GM21576 (cell line): Measurements from ENCODE around the gene CNGA3.
A peak's percentile ranks its signal among the peaks of the same experiment; 100 is the strongest.

ENCODE experiments used
- ATAC-seq: cut with Tn5 transposase; IDR thresholded peaks from one replicate; pipeline ENCODE4 v1.9.1; 2021; ENCODE audit warnings: mild to moderate bottlenecking, moderate library complexity; ENCODE audit not compliant: unreplicated experiment

Gene CNGA3

GRCh38 chr2:98438190-98439133 is 92.2 kb downstream of the CNGA3 start:
- peak; percentile 91 for ATAC-seq

DNA sequence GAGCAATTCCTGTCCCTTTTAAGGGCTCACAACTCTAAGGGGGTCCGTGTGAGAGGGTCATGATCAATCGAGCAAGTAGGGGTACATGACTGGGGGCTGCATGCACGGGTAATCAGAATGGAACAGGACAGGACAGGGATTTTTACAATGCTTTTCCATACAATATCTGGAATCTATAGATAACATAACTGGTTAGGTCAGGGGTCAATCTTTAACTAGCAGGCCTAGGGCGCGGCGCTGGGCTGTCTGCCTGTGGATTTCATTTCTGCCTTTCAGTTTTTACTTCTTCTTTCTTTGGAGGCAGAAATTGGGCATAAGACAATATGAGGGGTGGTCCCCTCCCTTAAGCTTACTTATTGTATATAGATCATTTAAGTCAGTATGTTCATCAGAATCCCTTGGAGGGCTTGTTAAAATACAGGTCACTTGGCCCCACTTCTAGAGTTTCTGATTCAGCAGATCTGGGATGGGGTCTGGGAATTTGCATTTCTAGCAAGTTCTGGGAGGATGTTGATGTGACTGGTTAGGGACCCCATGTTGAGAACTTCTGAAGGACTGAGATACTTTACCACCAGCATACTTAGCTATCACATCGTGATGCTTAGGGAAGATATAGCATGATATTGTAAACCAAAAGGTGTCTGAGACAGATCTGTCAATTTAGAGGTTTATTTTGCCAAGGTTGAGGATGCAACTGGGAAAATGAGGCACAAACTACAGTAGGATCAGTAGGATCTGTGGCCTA is 95.6 kb downstream of the CNGA3 start:
- ATAC-seq: no peak

DNA sequence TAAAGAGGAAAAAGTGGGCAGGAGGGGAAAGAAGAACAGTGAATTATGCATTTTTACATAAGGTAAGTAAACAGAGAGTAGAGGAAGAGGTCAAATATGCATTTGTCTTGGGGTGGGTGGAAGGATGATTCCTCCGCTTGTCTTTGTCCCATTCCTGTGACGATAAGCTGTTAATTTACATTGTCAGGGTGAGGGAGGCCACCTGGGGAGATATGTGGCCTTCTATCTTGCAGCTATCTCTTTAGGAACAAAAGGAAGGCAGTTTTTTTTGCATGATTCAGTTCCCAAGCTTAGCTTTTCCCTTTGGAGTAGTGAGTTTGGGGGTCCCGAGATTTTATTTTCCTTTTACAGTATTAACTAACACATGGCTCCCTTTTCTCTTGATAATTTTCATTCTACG is 96.2 kb downstream of the CNGA3 start:
- ATAC-seq: no peak

DNA sequence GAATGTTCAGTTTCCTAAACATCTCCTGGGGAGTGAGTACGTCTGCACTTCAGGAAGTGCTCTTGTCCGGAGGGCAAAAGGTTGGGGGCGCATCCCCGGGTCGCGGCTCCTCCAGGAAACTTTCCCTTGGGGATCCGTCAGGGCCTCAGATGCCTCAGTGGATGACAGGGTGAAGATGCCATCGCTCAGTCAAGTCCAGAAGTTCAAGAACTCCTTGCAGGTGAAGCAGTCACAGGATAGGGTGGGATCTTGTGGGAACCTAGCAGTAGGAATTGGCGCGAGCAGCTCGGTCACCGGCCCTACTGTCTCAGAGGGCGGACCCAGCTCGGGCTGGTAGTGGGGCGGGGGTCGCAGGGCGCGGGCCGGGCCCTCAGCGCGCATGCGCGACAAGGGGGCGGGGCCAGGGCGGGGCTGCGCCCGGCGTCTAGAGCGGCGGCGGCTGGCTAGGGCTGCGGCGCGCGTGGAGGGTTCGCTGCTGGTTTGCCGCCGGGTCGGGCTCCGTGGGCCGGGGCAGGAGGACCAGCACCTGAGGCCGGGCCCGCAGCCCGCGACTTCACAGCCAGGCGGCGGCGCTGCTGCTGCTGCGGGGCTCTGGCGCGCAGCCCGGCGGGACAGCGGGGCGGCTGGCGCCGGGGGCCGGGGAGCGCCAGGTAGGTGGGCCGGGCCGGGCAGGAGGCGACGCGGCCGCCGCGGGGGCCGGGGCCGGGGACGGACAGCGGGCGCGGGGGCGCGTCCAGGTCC is 98.3 kb downstream of the CNGA3 start, which contains the start of gene INPP4A:
Gene INPP4A (plus strand): TSS at position 423 of the 741 bp plus-strand sequence. CDS start 75,191 bp downstream, outside the sequence.
- peak; percentile 74 for ATAC-seq

- ATAC-seq: peak; percentile 34
Observed at GRCh38 chr2:98445177-98445682, 99.0 kb downstream of the CNGA3 start.

- no peak for ATAC-seq
Observed at GRCh38 chr2:98445683-98446581, 99.7 kb downstream of the CNGA3 start.

DNA sequence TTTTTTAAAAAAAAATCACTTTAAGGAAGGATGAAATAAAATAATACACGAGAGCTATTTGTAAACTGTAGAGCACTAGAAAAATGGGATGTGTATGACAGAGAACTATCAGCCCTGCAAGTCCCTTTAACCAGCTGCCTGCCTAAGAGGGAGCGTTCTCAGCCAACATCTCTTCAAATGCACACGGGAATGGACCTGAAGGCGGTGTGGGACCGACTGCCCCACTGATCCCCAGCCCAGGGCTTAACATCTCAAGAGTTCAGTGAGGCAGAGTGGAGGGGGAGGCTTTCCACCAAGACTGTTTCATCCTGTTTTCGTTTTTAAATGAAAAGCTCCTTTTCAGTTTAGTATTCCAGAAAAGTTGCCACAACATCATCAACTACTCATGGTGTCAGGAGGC is 100.6 kb downstream of the CNGA3 start:
- no peak for ATAC-seq
